Measurements from ENCODE around the gene CBX2.

CBX2 gene

GRCh38 chr17:79779084-79779529 is 1.2 kb downstream of the CBX2 start:
- ATAC-seq (replicated peaks; ENCODE audit: extremely low read depth, poor library complexity, severe bottlenecking) (no peak), DNase-seq (ENCODE audit: low spot score in 2 of 2) (no peak)
- Mint-ChIP-seq H3K27ac (ENCODE audit: low read depth) (peak overlapping the region; percentile 44), H3K27me3 (peaks cover 85% of the 10 kb centered on the region), H3K4me3 (peak overlapping the region; percentile 86), H3K9me3 (no peaks in the 10 kb centered on the region), H3K36me3 (ENCODE audit: insufficient read depth) (peaks cover 8% of the 10 kb centered on the region), H3K4me1 (peaks cover 8% of the 10 kb centered on the region)

GRCh38 chr17:79779661-79780365 is 1.9 kb downstream of the CBX2 start:
- ATAC-seq (replicated peaks; ENCODE audit: extremely low read depth, poor library complexity, severe bottlenecking): no peak
- Mint-ChIP-seq H3K36me3 (ENCODE audit: insufficient read depth) (peaks cover 8% of the 10 kb centered on the region), H3K4me3 (peak overlapping the region; percentile 86), H3K4me1 (peaks cover 8% of the 10 kb centered on the region), H3K27ac (ENCODE audit: low read depth) (no peak overlapping the region), H3K27me3 (peaks cover 78% of the 10 kb centered on the region), H3K9me3 (no peaks in the 10 kb centered on the region)
- DNase-seq (ENCODE audit: low spot score in 2 of 2): no peak

GRCh38 chr17:79781012-79781650 is 3.2 kb downstream of the CBX2 start:
- Mint-ChIP-seq H3K27ac (ENCODE audit: low read depth) (no peak overlapping the region), H3K9me3 (no peaks in the 10 kb centered on the region), H3K27me3 (peaks cover 78% of the 10 kb centered on the region), H3K4me1 (peaks cover 8% of the 10 kb centered on the region), H3K4me3 (no peak overlapping the region), H3K36me3 (ENCODE audit: insufficient read depth) (peaks cover 8% of the 10 kb centered on the region)
- DNase-seq (ENCODE audit: low spot score in 2 of 2): no peak
- no peak for ATAC-seq (replicated peaks; ENCODE audit: extremely low read depth, poor library complexity, severe bottlenecking)

- Mint-ChIP-seq H3K36me3 (ENCODE audit: insufficient read depth) (peaks cover 8% of the 10 kb centered on the region), H3K4me3 (no peak overlapping the region), H3K4me1 (peaks cover 8% of the 10 kb centered on the region), H3K27ac (ENCODE audit: low read depth) (no peak overlapping the region), H3K27me3 (peaks cover 78% of the 10 kb centered on the region), H3K9me3 (no peaks in the 10 kb centered on the region)
- DNase-seq (ENCODE audit: low spot score in 2 of 2): no peak
- no peak for ATAC-seq (replicated peaks; ENCODE audit: extremely low read depth, poor library complexity, severe bottlenecking)
These were observed 4.0 kb downstream of the CBX2 start for GRCh38 chr17:79781736-79782575.

GRCh38 chr17:79783891-79784290 is 5.9 kb downstream of the CBX2 start:
- Mint-ChIP-seq H3K27me3 (peaks cover 89% of the 10 kb centered on the region), H3K4me3 (no peak overlapping the region), H3K27ac (ENCODE audit: low read depth) (no peak overlapping the region), H3K4me1 (peaks cover 3% of the 10 kb centered on the region), H3K9me3 (no peaks in the 10 kb centered on the region), H3K36me3 (ENCODE audit: insufficient read depth) (peaks cover 4% of the 10 kb centered on the region)
- no peak for DNase-seq (ENCODE audit: low spot score in 2 of 2)
- ATAC-seq (replicated peaks; ENCODE audit: extremely low read depth, poor library complexity, severe bottlenecking): no peak

GRCh38 chr17:79784353-79785016 is 6.5 kb downstream of the CBX2 start:
- Mint-ChIP-seq H3K27ac (ENCODE audit: low read depth) (no peak overlapping the region), H3K4me3 (no peak overlapping the region), H3K36me3 (ENCODE audit: insufficient read depth) (peaks cover 2% of the 10 kb centered on the region), H3K4me1 (no peaks in the 10 kb centered on the region), H3K9me3 (no peaks in the 10 kb centered on the region), H3K27me3 (peaks cover 88% of the 10 kb centered on the region)
- ATAC-seq (replicated peaks; ENCODE audit: extremely low read depth, poor library complexity, severe bottlenecking): no peak
- no peak for DNase-seq (ENCODE audit: low spot score in 2 of 2)

GRCh38 chr17:79785017-79785899 is 7.3 kb downstream of the CBX2 start:
- no peak overlapping the region for H3K27ac Mint-ChIP-seq (ENCODE audit: low read depth)
- DNase-seq (ENCODE audit: low spot score in 2 of 2) (no peak), ATAC-seq (replicated peaks; ENCODE audit: extremely low read depth, poor library complexity, severe bottlenecking) (no peak)
- H3K4me3 Mint-ChIP-seq: no peak overlapping the region
- H3K27me3 Mint-ChIP-seq: peaks cover 82% of the 10 kb centered on the region
- H3K9me3 Mint-ChIP-seq: no peaks in the 10 kb centered on the region
- no peaks in the 10 kb centered on the region for H3K4me1 Mint-ChIP-seq
- H3K36me3 Mint-ChIP-seq (ENCODE audit: insufficient read depth): peaks cover 2% of the 10 kb centered on the region

GRCh38 chr17:79785900-79786810 is 8.2 kb downstream of the CBX2 start:
- Mint-ChIP-seq H3K27me3 (peaks cover 82% of the 10 kb centered on the region), H3K27ac (ENCODE audit: low read depth) (no peak overlapping the region), H3K4me1 (peaks cover 5% of the 10 kb centered on the region), H3K9me3 (no peaks in the 10 kb centered on the region), H3K36me3 (ENCODE audit: insufficient read depth) (peaks cover 6% of the 10 kb centered on the region), H3K4me3 (no peak overlapping the region)
- ATAC-seq (replicated peaks; ENCODE audit: extremely low read depth, poor library complexity, severe bottlenecking) (no peak), DNase-seq (ENCODE audit: low spot score in 2 of 2) (no peak)

- Mint-ChIP-seq H3K4me3 (no peak overlapping the region), H3K36me3 (ENCODE audit: insufficient read depth) (peaks cover 6% of the 10 kb centered on the region), H3K9me3 (no peaks in the 10 kb centered on the region), H3K27me3 (peaks cover 72% of the 10 kb centered on the region), H3K27ac (ENCODE audit: low read depth) (no peak overlapping the region), H3K4me1 (peaks cover 5% of the 10 kb centered on the region)
- ATAC-seq (replicated peaks; ENCODE audit: extremely low read depth, poor library complexity, severe bottlenecking) (no peak), DNase-seq (ENCODE audit: low spot score in 2 of 2) (no peak)
These were observed 9.1 kb downstream of the CBX2 start for GRCh38 chr17:79786930-79787643.

GRCh38 chr17:79788455-79788854 is 10.5 kb downstream of the CBX2 start:
- no peak overlapping the region for H3K27ac Mint-ChIP-seq (ENCODE audit: low read depth)
- peaks cover 59% of the 10 kb centered on the region for H3K27me3 Mint-ChIP-seq
- DNase-seq (ENCODE audit: low spot score in 2 of 2) (no peak), ATAC-seq (replicated peaks; ENCODE audit: extremely low read depth, poor library complexity, severe bottlenecking) (no peak)
- peaks cover 5% of the 10 kb centered on the region for H3K4me1 Mint-ChIP-seq
- H3K9me3 Mint-ChIP-seq: no peaks in the 10 kb centered on the region
- H3K36me3 Mint-ChIP-seq (ENCODE audit: insufficient read depth): peaks cover 6% of the 10 kb centered on the region
- no peak overlapping the region for H3K4me3 Mint-ChIP-seq

All from central memory CD8-positive, alpha-beta T cell (primary cell).